NK-92 treated with Interleukin-12 subunit alpha and Interleukin-12 subunit beta, amount 100 ng/mL, for 24 hours (cell line): ENCODE measurements around the gene SND1.
"Not testable (repeated sequence)": the region's sequence is repeated elsewhere in the genome, so short reads cannot be mapped to it uniquely, and the experiment has no call there.

Source experiments
- DNase-seq: peaks from one replicate; lab custom pipeline; 2025; lab: John Stamatoyannopoulos, UW

The SND1 gene

DNA sequence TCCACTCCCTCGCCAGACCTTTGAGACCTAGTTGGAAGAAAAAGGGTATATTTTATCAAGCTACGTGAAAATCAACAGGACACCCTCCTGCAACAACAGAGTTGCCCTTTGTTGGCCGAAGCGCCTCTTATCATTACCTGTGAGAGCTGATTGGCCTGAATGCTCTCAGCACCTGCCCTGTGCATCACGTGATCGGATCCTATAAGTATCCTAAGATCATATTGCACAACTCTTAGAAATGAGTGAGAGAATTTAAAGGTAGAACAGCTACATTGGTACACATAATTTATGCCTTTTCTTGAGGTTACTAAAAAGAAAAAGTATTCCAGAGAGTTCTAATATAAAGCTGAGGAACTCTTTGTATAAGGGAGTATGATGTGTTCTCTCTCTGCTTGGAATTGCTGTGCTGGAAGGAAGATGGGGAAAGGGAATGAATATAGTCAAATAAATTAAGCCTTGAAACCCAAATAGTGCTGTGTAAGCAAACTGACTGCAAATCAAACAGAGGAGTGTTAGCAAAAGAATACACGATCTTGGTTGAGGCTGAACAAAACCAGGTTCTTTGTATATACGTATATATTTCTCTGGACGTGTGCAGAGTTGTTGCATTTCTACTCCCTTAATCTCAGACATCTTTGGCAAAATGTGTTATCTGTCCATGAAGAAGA is 309.9 kb downstream of the SND1 start:
- no peak for DNase-seq

DNA sequence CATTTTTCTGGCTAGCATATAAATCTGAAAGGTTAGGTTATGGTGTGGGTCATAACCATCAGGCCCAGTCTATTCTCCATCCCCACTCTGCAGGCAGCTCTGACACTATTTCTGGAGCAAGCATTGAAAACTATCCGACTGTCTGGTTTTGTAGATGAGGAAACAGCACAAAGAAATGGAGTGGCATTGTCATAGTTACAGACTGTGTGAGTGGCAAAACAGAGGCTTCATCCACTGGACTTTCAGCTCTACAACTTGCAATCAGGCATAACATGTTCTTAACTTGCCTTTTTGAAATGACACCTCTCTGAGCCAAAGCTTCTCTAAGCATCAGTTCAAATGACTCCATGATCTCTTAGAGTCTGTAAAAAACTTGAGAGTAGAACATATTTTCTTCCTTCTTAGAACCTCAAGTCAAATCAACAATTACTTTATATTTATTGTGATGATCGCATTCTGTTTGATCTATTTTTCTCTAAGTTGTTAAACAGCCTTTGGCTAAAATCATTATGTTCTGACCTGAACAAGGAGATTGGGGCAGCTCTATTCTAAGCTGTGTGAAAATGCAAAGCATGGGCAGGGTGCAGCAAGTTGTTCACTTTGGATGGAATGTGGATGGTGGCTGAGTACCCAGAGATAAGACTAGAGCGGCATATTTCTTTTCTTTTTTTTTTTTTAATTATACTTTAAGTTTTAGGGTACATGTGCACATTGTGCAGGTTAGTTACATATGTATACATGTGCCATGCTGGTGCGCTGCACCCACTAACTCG is 310.8 kb downstream of the SND1 start:
- DNase-seq, result no peak

DNA sequence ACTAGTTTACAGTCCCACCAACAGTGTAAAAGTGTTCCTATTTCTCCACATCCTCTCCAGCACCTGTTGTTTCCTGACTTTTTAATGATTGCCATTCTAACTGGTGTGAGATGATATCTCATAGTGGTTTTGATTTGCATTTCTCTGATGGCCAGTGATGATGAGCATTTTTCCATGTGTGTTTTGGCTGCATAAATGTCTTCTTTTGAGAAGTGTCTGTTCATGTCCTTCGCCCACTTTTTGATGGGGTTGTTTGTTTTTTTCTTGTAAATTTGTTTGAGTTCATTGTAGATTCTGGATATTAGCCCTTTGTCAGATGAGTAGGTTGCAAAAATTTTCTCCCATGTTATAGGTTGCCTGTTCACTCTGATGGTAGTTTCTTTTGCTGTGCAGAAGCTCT is 311.9 kb downstream of the SND1 start:
- not testable (repeated sequence) for DNase-seq

DNA sequence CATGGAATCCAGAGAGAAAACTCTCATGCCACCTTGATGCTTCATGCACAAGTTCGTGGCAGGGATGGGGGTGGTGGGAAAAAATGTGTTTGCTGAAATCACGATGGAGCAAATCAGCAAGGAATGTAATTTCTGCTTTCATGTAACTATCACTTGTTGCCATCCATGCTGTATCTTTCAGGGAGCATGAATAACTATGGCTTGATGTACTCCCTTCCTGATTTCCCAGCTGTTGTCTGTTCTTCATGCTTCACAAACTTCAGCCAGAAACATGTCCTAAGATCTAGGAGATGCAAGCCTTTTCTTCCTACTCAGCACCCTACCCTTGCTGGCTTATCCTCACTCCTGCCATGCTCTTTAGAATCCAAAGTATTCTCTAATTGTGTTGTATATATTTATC is 315.3 kb downstream of the SND1 start:
- DNase-seq, result no peak

DNA sequence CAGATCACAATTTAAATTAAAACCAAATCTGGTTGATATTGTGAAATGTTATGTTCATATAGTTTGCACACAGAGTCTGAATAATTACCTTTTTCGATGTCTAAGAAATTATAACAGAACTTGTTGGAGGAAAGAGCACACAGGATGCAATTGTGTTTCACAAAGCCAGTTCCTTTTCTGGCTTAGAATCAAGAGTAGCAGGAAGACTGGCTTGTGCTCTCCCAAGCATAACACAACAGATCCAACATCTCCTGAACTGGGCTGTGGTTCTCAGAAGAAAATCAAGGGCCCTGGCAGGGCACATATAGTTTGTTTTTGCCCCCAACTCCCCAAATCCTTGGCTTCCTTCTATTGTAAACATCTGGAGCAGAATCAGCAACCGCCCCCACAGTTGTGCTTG is 316.6 kb downstream of the SND1 start:
- no peak for DNase-seq

DNA sequence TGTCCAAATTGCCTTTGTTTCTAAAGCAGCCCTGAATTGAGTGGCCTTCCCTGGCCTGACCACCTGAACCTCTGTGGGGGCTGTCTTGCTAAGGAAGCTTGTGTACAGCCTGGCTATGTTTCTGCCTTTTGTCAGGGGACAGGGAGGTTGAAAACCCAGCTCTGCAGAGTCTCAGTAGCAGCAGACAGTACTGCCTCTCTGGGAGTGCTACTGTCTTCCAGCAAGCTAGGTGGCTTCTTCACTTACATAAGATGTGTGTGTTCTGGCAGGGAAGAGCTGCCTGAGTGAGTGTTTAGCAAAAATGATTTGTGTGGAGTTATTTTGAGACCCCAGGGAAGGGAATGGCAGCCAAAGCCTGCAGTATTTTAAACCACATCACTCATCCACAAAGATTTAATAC is 321.8 kb downstream of the SND1 start:
- no peak for DNase-seq

DNA sequence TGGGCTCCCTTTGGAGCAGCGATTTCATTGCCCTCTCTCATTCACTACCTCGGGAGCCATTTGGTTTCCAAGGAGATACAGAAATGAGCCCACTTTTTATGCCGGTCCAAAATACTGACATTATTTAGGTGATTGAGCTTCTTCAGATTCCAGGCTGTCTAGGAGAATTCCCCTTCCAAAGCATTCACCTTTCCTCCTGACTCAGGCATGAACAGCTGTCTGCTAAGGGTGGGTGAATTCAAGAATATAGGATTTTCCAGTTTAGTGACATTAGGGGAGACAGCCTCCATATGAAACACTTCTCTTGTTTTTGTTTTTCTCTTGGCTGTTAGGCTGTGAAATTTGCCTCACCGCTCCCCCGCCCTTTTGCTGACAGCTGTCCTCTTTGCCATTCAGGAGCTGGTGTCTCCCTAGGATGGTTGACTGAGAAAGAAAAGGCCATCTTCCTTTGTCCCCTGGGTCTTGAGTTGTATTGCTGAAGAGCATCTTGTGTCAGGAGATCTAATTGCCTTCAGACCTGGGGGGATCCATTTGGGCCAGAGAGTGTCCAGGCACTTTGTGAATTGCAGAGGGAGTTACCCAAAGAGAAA is 322.5 kb downstream of the SND1 start:
- DNase-seq, result no peak

DNA sequence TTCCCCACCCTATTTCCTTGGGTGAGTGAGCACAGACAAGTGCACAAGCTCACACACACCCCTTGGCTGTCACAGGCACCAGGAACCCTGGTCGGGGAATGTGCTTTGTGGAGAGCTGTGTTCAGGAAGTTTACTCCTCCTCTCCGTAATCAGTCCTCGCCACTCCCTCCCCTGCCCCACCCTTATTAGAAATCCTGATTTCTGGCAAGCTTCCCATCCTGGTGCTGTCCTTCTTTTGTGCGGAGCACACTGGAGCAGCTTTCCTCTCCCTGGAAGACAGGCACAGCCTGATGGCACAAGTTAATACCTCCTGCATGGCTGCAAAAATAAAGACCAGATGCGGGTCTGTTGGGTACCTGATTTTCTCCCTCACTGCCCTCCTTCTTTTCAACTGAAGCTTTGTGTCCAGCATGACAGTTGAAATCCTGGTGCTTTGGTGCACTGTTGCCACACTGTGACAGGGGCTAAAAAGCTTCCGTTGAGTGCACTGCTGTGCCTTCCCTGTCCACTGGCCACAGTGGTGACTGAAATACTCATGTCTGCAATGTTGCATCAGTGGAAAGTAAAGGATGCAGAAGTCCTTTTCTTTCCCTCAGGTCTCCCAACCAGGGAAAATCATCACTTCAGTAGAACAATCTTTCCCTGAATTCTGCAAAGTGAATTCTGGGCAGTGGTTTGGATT is 324.2 kb downstream of the SND1 start:
- DNase-seq, result no peak

DNA sequence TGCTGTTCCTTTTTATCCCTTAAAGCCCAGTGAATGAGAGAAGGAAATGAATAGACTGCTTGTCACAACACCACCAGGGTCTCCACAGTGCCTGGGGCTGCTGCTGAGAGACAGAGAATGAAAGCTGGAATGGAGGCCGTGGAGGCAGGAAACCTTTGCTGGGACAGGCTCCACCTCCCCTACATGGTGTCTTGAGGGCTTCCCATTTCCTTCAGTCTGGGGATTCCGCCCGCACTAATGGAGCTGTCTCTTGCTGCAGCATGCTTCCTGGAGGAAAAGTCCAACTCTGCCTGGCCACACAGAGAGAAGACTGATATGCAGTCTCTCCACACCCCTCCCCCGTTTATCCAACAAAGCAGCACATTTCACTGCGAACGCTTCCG is 324.7 kb downstream of the SND1 start:
- DNase-seq, result no peak

DNA sequence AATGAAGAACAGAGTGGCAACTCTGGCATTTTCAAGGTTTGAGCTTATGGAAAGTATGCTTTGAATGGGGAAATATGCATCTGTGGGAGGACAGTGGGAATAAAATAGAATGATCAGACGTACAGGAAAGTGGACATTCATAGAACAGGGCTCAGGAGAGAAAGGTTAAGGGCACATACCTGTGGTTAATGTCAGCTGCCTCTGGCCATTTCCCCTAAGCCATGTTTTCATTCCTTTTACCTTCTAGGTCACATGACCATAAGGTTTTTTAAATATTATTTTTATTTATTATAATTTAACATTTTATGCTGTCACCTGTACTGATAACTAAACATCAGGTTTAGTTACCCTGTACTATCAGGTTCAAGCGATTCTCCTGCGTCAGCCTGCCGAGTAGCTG is 326.4 kb downstream of the SND1 start:
- no peak for DNase-seq

DNA sequence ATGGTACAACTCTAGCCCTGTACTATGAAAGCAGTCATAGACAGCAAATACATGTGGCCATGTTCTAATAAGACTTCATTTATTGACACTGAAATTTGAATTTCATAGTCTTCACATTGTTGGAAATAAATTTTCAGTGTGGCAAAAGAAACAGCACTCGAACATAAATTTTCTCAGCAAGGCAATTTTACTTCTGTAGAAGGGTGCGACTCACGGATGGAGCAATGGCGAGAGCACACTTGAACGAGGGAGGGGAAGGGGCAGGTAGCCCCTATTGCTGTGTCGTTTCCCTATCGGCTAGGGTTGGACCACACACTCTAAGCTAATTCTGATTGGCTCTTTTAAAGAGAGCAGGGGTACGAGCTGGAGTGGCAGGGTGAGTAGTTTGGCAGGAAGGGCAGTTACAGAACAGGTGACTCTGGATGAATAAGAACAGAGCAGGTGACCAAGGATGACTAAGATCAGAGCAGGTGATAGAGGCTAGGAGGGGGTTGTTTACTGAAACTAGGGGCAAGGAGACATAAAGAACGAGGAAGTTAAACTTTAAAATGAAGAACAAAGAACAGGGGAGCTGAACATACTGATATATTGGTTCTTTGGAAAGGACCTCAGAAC is 327.2 kb downstream of the SND1 start:
- no peak for DNase-seq

DNA sequence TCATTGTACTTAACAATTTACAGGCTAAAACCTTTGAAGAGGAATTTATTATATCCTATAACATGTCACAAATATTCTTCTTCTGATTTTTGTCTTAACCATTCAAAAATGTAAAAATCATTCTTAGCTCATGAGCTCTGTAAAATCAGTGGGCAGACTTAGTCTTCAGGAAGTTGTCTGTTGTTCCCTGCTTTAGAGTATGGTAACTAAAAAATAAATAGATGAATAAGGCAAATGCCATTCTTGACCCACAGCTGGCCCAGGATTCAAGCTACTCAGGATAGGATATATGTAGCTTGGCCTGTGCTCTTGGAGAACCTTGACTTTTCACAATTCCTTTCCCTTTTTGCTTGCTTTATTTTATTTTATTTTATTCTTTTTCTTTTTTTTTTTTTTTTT is 327.7 kb downstream of the SND1 start:
- no peak for DNase-seq

DNA sequence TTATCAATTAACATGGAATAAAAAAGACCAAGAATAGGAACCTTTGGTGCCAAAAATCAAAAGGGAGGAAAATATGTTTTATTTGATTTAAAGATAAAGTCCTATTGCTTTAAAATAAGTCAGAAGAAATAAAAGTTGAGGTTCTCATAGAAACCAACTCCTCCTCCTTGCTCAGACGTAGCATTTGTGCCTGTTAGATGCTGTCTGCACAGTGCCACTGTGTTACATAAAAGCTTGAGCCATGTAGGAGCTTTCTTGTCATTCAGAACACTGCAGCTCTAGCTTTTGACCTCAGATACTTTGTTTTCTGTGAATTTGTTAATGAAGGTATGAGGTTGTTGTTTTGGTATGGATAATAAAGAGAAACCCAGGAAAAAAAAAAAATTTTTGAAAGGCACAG is 328.9 kb downstream of the SND1 start:
- DNase-seq, result no peak

DNA sequence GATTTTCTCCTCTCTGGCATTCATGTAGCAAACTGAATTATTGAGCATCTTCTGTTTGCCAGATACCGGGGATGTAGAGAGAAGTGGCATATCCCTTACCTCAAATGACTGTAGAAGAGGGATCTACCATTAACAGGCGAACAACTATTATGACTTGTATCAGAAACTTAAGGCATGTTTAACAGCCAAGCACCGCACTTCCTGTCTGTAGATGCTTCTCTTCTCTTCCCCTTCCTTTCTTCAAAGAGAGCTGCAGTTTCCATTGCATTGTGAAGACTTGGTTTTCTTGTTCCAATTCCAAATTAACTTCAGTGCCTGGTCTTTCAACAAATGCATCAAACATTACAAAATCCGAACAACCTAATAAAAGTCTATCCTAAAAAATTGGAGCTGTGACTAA is 330.0 kb downstream of the SND1 start:
- no peak for DNase-seq

DNA sequence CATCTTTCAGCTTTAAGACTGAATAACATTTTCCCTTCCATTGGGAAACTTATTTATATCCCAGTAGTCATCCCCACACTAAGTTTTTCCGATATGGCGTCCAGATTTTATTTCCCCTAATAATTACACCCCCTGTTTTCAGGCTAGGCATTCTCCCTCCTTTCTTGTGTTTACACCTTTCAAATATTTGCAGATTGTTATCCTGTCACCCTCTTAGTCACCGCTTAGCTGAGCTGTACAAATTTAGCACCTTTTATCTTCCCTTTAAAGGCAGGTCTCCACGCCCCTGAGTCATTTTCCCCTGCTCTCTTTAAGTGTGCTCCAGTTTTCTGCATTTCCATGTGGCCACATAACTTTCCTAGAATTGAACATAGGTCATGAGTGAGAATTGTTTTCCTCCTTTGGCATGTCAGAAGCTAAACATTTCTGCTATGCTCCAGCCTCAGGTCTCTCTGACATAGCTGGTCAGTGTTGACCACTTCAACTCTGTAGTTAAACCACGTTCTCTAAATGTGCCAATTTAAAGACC is 331.9 kb downstream of the SND1 start:
- DNase-seq, result peak; percentile 5

DNA sequence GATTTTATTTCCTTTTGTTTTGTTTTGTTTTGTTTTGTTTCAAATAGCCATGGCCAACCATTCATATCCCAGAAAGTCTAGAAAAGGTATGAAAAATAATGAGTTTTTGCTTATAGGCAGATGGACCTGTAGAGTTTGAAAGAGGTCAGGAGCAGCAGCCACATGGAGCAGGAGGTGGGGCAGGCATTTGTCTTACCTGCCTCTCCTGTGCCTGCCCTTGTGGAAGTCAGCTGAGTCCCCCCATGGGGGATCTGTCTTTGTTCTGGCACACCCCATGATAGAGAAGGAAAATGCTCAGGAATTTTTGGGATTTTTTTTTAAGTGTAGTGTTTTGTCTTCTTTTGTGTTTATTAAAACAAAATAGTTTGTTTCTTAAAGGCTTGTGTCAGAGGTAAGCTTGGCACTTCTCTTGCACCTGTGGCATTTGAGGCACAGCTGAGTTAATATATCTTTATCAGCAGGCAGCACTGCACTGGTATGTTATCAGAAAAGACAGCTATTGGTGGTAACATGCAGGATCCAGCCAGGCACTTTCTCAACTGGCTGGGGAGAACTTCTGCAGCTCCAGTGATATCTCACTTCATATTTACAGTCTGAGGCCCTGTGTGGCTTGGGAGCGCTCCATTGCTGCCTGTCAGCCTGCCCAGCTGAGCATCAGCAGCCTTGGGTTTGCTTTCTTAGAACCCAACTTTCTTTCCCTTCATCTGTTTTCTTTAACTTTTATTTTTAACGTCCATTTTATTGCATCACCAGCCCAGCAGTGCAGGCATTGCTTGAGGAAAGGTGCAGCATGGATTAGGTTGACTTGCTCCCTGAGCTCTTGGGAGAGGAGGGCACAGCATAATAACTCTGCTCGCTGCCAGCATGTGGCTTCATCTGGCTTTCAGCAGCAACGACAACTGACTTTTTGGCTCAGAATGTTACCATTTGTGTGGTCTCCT is 334.9 kb downstream of the SND1 start:
- no peak for DNase-seq

DNA sequence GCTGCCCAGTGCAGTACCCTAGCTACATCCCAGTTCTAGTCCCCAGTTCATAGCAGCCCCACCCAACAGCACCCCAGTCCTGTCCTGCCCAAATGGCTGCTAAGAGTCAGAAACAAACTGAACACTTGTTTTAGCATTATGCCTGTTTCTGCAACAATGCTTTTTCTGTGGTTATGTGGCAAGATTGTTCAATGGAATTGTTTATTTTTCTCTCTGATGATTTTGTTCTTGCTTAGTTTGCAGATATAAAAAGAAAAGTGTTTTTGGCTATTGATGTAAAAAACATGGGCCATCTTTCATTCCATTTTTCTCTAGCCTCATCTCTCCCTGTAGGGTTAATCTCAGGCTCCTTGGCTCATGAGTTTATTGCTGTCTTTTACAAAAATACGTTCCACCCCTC is 336.8 kb downstream of the SND1 start:
- DNase-seq, result no peak

DNA sequence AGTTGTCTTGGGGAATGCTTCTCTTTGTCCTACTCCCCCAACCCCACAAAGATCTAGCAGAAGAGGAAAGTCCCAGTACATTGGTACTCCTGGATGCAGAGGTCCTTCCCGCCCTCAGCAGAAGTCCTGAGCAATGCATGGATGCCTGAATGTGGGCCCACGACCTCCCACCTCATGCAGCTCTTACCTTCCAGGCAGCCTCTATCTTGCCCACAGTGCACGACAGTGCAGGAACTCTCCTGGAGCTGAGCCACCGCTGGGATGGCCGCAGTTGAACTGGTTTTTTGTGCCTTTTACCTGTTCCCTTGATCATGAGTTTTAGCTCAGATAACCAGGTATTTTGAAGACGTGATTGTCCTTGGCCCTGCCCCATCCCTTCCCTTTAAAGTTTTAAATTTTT is 341.3 kb downstream of the SND1 start:
- no peak for DNase-seq

DNA sequence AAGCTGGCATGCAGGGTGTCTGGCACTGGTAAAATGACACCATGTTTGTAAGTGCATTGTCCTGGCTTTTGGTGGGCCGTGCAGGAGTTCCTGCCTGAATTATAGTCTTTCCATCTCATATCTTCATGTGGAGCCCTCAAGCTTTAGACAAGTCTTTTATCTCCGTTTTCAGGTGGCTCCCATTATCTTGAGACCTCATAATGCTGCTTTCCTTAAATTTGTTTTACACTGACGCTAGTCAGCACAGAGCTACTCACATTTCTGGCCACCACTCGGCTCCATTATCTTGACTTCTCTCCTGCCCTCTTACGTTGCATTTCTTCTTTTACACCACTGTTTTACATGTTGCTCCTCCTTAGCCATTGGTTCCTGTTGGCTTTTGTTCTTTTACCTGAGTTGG is 342.0 kb downstream of the SND1 start:
- DNase-seq, result no peak

DNA sequence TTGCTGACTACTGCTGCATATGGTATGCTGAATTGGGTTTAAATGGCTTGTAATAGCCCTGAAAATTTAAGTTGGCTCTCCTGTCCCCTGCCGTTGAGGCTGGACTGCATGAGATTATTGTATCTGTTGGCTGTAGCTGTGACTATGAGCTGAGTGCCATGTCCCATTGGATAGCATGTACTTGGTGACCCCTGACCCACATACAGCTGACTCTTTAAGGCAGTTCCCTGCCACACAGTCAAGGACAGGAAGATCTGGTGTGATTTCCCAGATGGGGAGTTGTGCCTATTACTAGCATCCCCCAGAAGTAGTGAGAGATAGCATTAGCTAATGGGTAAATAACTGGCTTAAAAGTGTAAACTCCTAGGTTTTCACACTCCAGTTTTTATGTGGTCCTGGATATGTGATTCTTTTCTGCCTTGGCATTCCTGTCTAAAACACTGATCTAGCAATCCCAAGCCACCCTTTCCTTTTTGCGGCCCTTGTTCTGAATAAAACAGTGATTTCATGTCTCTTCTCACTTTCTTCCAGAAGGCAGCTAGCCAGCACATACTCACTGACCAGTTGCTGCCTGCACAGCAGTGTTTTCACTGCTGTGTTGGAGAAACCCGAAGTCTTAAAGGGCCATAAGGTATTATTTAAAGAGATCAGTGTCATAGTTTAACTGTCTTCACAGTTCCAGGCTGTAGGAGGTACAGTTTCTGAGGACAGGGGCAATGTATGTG is 343.3 kb downstream of the SND1 start:
- no peak for DNase-seq

DNA sequence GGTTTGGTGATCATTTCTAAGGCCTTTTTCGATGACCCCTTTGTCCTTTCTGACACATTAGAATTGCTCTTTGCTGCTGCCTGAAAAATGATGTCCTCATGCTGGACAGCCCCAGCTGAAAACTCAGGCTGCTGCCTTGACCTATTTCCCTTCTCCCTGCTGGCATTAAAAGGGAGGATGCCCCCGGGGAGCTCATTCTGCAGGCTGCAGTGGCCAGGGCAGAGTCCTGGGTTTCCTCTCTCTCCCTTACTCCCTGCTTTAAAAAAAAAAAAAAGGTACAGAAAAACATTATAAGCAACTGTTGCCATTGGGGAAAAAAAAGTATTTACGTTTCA is 343.9 kb downstream of the SND1 start:
- DNase-seq, result no peak
